NCI-H2171 treated with DMSO at 0.1 percent for 48 hours (cell line): Measurements from ENCODE around the gene RHBDF2.

Source experiments
- DNase-seq: peaks from one replicate; lab custom pipeline; 2025; lab: John Stamatoyannopoulos, UW

Gene RHBDF2

GRCh38 chr17:76479515-76480060, 21.6 kb downstream of the RHBDF2 start:
- no peak for DNase-seq

GRCh38 chr17:76478730-76479514, 22.3 kb downstream of the RHBDF2 start:
- DNase-seq = no peak

- no peak for DNase-seq
Observed at GRCh38 chr17:76478097-76478496, 23.1 kb downstream of the RHBDF2 start.

- DNase-seq = no peak
Observed at GRCh38 chr17:76477576-76477975, 23.6 kb downstream of the RHBDF2 start.

- no peak for DNase-seq
Observed at GRCh38 chr17:76476736-76477135, 24.5 kb downstream of the RHBDF2 start.

- no peak for DNase-seq
Observed at GRCh38 chr17:76475302-76475701, 25.9 kb downstream of the RHBDF2 start.

- no peak for DNase-seq
Observed at GRCh38 chr17:76474894-76475293, 26.3 kb downstream of the RHBDF2 start.

GRCh38 chr17:76474238-76474637, 27.0 kb downstream of the RHBDF2 start:
- DNase-seq = no peak

GRCh38 chr17:76473541-76473985, 27.7 kb downstream of the RHBDF2 start:
- no peak for DNase-seq

- DNase-seq = no peak
Observed at GRCh38 chr17:76472726-76473125, 28.5 kb downstream of the RHBDF2 start.

- no peak for DNase-seq
Observed at GRCh38 chr17:76472258-76472645, 29.0 kb downstream of the RHBDF2 start.

- DNase-seq = no peak
Observed at GRCh38 chr17:76471498-76472257, 29.5 kb downstream of the RHBDF2 start.

- no peak for DNase-seq
Observed at GRCh38 chr17:76469991-76470739, 31.1 kb downstream of the RHBDF2 start.

GRCh38 chr17:76469076-76469990, 31.9 kb downstream of the RHBDF2 start:
- DNase-seq = no peak

GRCh38 chr17:76468634-76469010, 32.6 kb downstream of the RHBDF2 start:
- no peak for DNase-seq

- no peak for DNase-seq
Observed at GRCh38 chr17:76467809-76468633, 33.2 kb downstream of the RHBDF2 start.

GRCh38 chr17:76467366-76467765, 33.9 kb downstream of the RHBDF2 start, which contains the start of gene AANAT:
Gene AANAT (plus strand): TSS chr17:76467603. CDS start chr17:76468747, 1,144 bp downstream.
- peak; percentile 55 for DNase-seq

- no peak for DNase-seq
Observed at GRCh38 chr17:76466775-76467130, 34.5 kb downstream of the RHBDF2 start.

GRCh38 chr17:76462556-76463290, 38.5 kb downstream of the RHBDF2 start:
- no peak for DNase-seq
